Jurkat, Clone E6-1 (cell line): ENCODE data around the gene GREB1.

Source experiments
- DNase-seq: peaks from one replicate; pipeline ENCODE4 v3.0.0-alpha.2; 2011; ENCODE audit warnings: low read depth, low spot score
- H3K4me3 ChIP-seq: 2 replicates; pipeline ENCODE4 v1.5.1; 2011; ENCODE audit warnings: mild to moderate bottlenecking, low read length, control low read depth, moderate library complexity

GREB1 gene

DNA sequence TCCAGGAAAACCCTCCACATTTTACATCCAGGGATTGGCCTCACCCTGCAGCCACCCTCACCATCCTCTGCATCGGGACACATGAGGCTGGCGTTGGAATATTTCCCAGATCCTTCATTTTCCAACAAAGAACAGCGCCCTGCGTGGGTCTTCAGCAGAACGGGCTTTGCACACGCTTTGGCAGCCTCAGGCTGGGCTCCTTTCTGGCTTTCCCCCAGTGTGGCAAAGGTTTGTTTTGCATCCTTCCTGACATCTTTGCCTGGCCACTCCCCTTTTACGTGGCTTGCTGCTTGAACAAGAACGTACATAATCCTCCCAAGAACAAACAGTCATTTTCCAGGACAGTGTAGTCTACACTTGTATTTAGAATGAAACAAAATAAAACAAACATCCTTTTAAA lies 25.6 kb upstream of the GREB1 start:
- no peak overlapping the region for H3K4me3 ChIP-seq
- no peak for DNase-seq

GRCh38 chr2:11509657-11510360 lies 24.0 kb upstream of the GREB1 start:
- no peak overlapping the region for H3K4me3 ChIP-seq
- no peak for DNase-seq

GRCh38 chr2:11512431-11512830 lies 21.4 kb upstream of the GREB1 start:
- no peak for DNase-seq
- H3K4me3 ChIP-seq = no peak overlapping the region

GRCh38 chr2:11513319-11513718 lies 20.5 kb upstream of the GREB1 start:
- no peak overlapping the region for H3K4me3 ChIP-seq
- DNase-seq = no peak

- no peak for DNase-seq
- no peak overlapping the region for H3K4me3 ChIP-seq
Observed at GRCh38 chr2:11514081-11514730, 19.6 kb upstream of the GREB1 start.

GRCh38 chr2:11514904-11515303 lies 18.9 kb upstream of the GREB1 start:
- no peak for DNase-seq

GRCh38 chr2:11515490-11515981 lies 18.3 kb upstream of the GREB1 start:
- no peak for DNase-seq
- H3K4me3 ChIP-seq = no peak overlapping the region

More at GRCh38 chr2:11514904-11515303, 18.9 kb upstream of the GREB1 start:
- H3K4me3 ChIP-seq = no peak overlapping the region

DNA sequence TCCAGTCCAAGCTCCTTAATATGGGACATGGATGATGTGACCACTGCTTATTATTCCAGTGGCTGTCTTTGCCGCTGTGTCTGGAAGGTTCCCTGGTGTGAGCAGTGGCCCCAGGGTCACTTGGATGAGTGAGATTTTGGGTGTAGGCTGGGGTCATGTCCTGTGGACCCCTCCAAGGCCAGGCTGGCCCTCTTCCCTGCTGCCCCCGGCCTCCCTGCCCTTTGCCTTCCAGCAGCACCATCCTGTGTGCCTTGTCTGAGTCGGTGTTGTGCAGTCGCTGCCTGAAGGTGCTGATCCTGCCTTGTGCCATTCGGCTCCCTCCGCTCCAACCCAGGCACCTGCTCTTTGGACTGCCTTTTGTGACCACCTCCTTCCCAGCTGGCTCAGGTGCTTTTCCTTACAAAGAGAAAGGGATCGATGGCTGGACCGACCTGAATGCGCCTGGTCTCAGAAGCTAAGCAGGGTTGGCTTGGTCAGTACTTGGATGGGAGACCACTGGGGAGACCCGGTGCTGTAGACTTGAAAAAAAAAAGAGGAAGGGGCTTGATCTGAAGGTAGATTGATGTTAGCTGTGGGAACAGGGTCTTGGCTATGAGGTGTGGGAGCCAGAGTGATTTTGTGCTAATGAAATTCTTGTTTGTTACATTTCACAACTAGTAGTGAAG lies 16.7 kb upstream of the GREB1 start:
- no peak for DNase-seq
- H3K4me3 ChIP-seq = no peak overlapping the region

DNA sequence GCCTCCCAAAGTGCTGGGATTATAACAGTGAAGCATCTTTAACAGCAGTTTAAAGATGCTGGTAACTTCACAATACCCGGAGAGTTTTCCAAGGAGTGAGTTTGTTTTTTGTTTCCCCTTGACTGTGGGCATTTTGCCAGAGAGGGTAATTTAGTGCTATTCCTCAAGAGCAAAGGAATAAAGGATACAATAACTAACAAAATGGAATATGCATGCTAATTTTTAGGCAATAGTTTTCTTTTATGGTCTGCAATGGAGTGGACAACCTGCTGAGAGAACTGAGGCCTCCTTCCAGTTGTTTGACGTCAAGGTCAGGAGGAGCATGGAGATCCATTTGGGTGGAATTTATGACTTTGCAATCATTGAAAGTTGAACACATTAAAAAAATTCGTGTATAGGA lies 15.9 kb upstream of the GREB1 start:
- H3K4me3 ChIP-seq = no peak overlapping the region
- DNase-seq = no peak

GRCh38 chr2:11520092-11520693 lies 13.7 kb upstream of the GREB1 start:
- H3K4me3 ChIP-seq = no peak overlapping the region
- no peak for DNase-seq

DNA sequence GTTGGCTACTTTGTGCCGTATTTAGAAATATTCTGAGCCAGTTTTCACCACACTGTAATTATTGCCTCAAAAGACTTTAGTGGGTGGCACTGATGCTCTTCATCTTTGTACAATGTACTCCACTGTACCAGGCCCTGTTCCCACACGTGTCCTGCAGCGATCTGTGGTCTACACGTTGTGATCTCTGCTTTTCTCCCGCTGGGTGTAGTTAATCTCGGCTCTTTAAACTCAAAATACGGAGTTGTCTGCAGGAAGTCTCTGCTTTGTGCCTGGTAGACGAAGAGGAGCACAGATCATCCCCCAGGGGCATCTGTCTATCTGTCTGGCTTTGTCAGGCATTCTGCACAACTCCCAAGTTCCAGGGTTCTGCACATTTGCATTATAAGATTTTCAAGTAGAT lies 12.1 kb upstream of the GREB1 start:
- no peak overlapping the region for H3K4me3 ChIP-seq
- no peak for DNase-seq

DNA sequence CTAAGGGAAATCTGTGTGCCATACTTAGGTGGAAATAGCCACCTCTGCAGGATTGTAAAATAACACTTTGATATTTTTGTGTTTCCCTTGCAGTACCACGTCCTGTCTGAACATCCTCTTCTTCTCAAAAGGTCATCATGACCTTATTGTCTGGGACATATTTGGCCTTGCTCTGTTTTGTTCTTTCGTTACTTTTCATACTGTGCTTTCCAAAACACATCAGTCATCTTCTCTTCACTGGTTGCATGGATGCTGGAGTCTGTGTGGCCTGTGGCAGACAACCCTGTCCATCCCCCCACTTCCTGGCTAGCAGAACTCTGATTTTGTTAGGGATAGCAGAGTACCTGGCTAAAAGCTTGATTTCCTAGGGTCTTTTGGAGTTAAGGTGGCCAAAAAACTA lies 9.4 kb upstream of the GREB1 start:
- DNase-seq = no peak
- no peak overlapping the region for H3K4me3 ChIP-seq

DNA sequence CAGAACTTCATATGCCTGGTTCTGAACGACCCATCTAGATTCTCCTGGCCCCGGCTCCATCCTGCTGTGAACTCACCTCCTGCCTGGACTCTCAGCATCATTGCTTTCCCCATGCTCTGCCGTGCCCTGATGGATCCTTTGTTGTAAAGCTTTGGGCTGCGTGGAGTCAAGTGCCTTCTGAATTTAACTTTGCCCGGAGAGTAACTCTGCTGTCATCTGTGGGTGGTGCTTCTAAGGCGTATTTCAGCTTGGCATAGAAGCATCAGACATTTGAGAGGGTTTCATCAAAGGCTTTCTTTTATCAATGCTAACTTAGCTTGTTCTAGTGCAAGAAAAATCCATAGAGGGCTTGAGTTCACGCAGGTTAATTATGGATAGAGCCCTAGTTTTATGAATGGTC lies 8.1 kb upstream of the GREB1 start:
- H3K4me3 ChIP-seq = no peak overlapping the region
- no peak for DNase-seq

GRCh38 chr2:11527001-11527400 lies 6.8 kb upstream of the GREB1 start:
- no peak for DNase-seq
- H3K4me3 ChIP-seq = no peak overlapping the region

DNA sequence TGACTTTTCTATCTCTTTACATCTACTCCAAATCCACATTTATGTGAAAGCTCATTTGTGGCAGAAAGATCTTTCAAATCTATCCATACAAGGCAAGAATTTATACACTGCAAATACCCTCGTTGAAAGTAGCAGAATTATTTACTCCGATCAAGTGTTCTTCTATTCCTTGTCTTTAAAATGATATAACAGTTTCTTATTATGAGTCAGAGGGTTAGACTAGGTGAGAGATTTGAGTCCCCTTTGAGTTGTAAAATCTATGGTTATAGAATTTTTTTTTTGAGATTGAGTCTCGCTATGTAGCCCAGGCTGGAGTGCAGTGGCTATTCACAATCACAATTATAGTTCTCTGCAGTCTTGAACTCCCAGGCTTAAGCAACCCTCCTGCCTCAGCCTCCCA lies 5.6 kb upstream of the GREB1 start:
- DNase-seq = no peak
- no peak overlapping the region for H3K4me3 ChIP-seq

DNA sequence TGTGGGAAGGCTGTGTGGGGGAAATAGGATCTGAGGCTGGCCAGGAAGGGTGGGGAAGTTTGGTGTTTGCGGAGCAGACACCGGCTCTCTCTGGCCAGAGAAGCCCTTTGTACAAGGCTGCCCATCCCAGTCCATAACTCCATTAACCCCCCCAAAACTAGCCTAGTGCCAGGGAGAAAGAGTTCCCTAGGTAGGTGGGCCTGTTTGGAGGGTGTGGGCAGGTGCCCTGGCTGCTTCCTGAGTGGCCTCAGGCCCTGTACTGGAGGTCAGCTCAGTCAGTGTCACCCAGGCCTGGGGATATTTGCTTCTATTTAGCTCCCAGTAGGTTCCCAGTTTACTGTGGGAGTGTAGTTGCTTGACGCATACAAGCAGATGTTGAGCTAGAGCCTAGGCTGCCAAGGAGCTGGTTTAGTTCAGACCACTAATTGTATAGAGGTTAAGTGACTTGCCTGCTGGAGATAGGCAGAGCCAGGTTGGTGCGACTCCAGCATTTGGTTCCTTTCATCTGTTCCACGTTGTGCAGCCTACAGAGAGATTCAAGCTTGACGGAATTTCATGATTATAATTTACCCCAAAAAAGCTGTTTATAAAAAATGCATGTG lies 2.9 kb upstream of the GREB1 start:
- DNase-seq = no peak

GRCh38 chr2:11532416-11533055 lies 1.3 kb upstream of the GREB1 start:
- DNase-seq = no peak

More for the DNA sequence above, 2.9 kb upstream of the GREB1 start:
- H3K4me3 ChIP-seq = no peak overlapping the region

GRCh38 chr2:11534071-11534745 lies 363 bp downstream of the GREB1 start:
- no peak for DNase-seq
- no peak overlapping the region for H3K4me3 ChIP-seq

More at GRCh38 chr2:11532416-11533055, 1.3 kb upstream of the GREB1 start:
- H3K4me3 ChIP-seq = no peak overlapping the region
